GM04503 (cell line): ENCODE measurements around the gene SRBD1.

Source experiments
- DNase-seq: peaks from one replicate; pipeline ENCODE4 v3.0.0-alpha.2; 2012; ENCODE audit warnings: low read depth

SRBD1 gene

GRCh38 chr2:45596761-45597160 is 14.3 kb downstream of the SRBD1 start:
- DNase-seq, result no peak

- peak; percentile 74 for DNase-seq
These were observed 15.2 kb downstream of the SRBD1 start for GRCh38 chr2:45595721-45596435.

GRCh38 chr2:45591073-45591472 is 20.0 kb downstream of the SRBD1 start:
- DNase-seq, result no peak

GRCh38 chr2:45588158-45588829 is 22.8 kb downstream of the SRBD1 start:
- no peak for DNase-seq

GRCh38 chr2:45586600-45586999 is 24.5 kb downstream of the SRBD1 start:
- no peak for DNase-seq

- DNase-seq, result no peak
These were observed 25.7 kb downstream of the SRBD1 start for GRCh38 chr2:45585267-45585861.

GRCh38 chr2:45583977-45584376 is 27.1 kb downstream of the SRBD1 start:
- no peak for DNase-seq

- DNase-seq, result no peak
These were observed 28.5 kb downstream of the SRBD1 start for GRCh38 chr2:45582522-45582921.

- no peak for DNase-seq
These were observed 32.8 kb downstream of the SRBD1 start for GRCh38 chr2:45578056-45578843.

- DNase-seq, result no peak
These were observed 33.6 kb downstream of the SRBD1 start for GRCh38 chr2:45577441-45577840.

GRCh38 chr2:45575881-45576280 is 35.2 kb downstream of the SRBD1 start:
- no peak for DNase-seq

GRCh38 chr2:45572979-45573378 is 38.1 kb downstream of the SRBD1 start:
- no peak for DNase-seq

- DNase-seq, result no peak
These were observed 39.1 kb downstream of the SRBD1 start for GRCh38 chr2:45571940-45572339.

- DNase-seq, result no peak
These were observed 40.3 kb downstream of the SRBD1 start for GRCh38 chr2:45570671-45571334.

GRCh38 chr2:45568935-45569334 is 42.1 kb downstream of the SRBD1 start:
- DNase-seq, result no peak

- DNase-seq, result no peak
These were observed 42.9 kb downstream of the SRBD1 start for GRCh38 chr2:45567974-45568789.

GRCh38 chr2:45567288-45567963 is 43.6 kb downstream of the SRBD1 start:
- DNase-seq, result no peak

GRCh38 chr2:45559436-45559835 is 51.6 kb downstream of the SRBD1 start:
- DNase-seq, result no peak

- DNase-seq, result no peak
These were observed 56.3 kb downstream of the SRBD1 start for GRCh38 chr2:45554742-45555140.

- peak; percentile 28 for DNase-seq
These were observed 56.9 kb downstream of the SRBD1 start for GRCh38 chr2:45554073-45554741.
